Astrocyte (in vitro differentiated cells and primary cell): ENCODE data around the gene AIFM3. TPM values are rescaled to one million over a fixed set of nuclear protein-coding genes. Genes with fewer than 3 reads are reported as not detected.

Experiments used
- DNase-seq: peaks from one replicate; pipeline ENCODE4 v3.0.0-alpha.2; 2010; ENCODE audit warnings: low read depth
- FAIRE-seq: peaks from 2 replicates; lab custom pipeline; 2011; peaks lifted over from hg19 to GRCh38; lab: Jason Lieb, UNC
- H2AFZ ChIP-seq: 2 replicates; pipeline ENCODE4 v1.6.0; 2012; ENCODE audit warnings: low read depth, low read length, inconsistent platforms
- H3K27ac ChIP-seq: 2 replicates; pipeline ENCODE4 v1.5.1; 2011; ENCODE audit warnings: low read depth, low read length, inconsistent platforms
- H3K27me3 ChIP-seq: 2 replicates; pipeline ENCODE4 v1.6.0; 2011; ENCODE audit warnings: low read length, inconsistent platforms; ENCODE audit not compliant: insufficient read depth
- H3K36me3 ChIP-seq: 2 replicates; pipeline ENCODE4 v1.5.1; 2011; ENCODE audit warnings: low read length, inconsistent platforms; ENCODE audit not compliant: insufficient read depth
- H3K4me1 ChIP-seq: 2 replicates; pipeline ENCODE4 v1.5.1; 2011; ENCODE audit warnings: low read length, inconsistent platforms; ENCODE audit not compliant: insufficient read depth
- H3K4me2 ChIP-seq: 2 replicates; pipeline ENCODE4 v1.6.0; 2012; ENCODE audit warnings: low read length, inconsistent platforms
- H3K4me3 ChIP-seq: 2 replicates; pipeline ENCODE4 v1.5.1; 2011; ENCODE audit warnings: low read depth, mild to moderate bottlenecking, low read length, inconsistent platforms; ENCODE audit not compliant: insufficient read depth
- H3K79me2 ChIP-seq: 2 replicates; pipeline ENCODE4 v1.6.0; 2012; ENCODE audit warnings: mild to moderate bottlenecking, low read length, inconsistent platforms; ENCODE audit not compliant: insufficient read depth
- H3K9ac ChIP-seq: 2 replicates; pipeline ENCODE4 v1.6.0; 2012; ENCODE audit warnings: mild to moderate bottlenecking, low read length, inconsistent platforms
- H3K9me3 ChIP-seq: 2 replicates; pipeline ENCODE4 v1.5.1; 2012; ENCODE audit warnings: low read depth, mild to moderate bottlenecking, low read length, inconsistent platforms; ENCODE audit not compliant: insufficient read depth
- H4K20me1 ChIP-seq: 2 replicates; pipeline ENCODE4 v1.6.0; 2012; ENCODE audit warnings: low read length, inconsistent platforms; ENCODE audit not compliant: insufficient read depth
- H3K27ac Mint-ChIP-seq: one replicate; pipeline ENCODE4 v1.8.0; 2021; ENCODE audit warnings: mild to moderate bottlenecking, mixed read lengths; ENCODE audit not compliant: unreplicated experiment
- H3K27me3 Mint-ChIP-seq: one replicate; pipeline ENCODE4 v1.8.0; 2021; ENCODE audit warnings: low read depth, mixed read lengths; ENCODE audit not compliant: unreplicated experiment
- H3K36me3 Mint-ChIP-seq: one replicate; pipeline ENCODE4 v1.8.0; 2021; ENCODE audit warnings: low read depth, mixed read lengths; ENCODE audit not compliant: unreplicated experiment
- H3K4me1 Mint-ChIP-seq: one replicate; pipeline ENCODE4 v1.8.0; 2021; ENCODE audit warnings: low read depth, mixed read lengths; ENCODE audit not compliant: unreplicated experiment
- H3K4me3 Mint-ChIP-seq: one replicate; pipeline ENCODE4 v1.8.0; 2021; ENCODE audit warnings: mild to moderate bottlenecking, moderate library complexity, mixed read lengths; ENCODE audit not compliant: unreplicated experiment
- H3K9me3 Mint-ChIP-seq: one replicate; pipeline ENCODE4 v1.8.0; 2021; ENCODE audit warnings: mild to moderate bottlenecking, mixed read lengths; ENCODE audit not compliant: unreplicated experiment
- EZH2 ChIP-seq: IDR thresholded peaks from 2 replicates; pipeline ENCODE4 v1.6.1; 2012; ENCODE audit warnings: mild to moderate bottlenecking, low read length, inconsistent platforms; ENCODE audit not compliant: insufficient read depth
- total RNA-seq: library from RNA; stranded (reverse); gene quantifications from 2 replicates; pipeline ENCODE4 v1.2.1, GENCODE V29; 2021
- TF ChIP-seq, protein P1 (sequence below): IDR thresholded peaks from 2 replicates; pipeline ENCODE4 v1.5.1; 2011; ENCODE audit warnings: low read depth, mild to moderate bottlenecking, inconsistent platforms, low read length, moderate library complexity; ENCODE audit not compliant: insufficient read depth

The AIFM3 gene
- total RNA-seq, 1 donor from 2014 or later = 0.48 TPM

DNA sequence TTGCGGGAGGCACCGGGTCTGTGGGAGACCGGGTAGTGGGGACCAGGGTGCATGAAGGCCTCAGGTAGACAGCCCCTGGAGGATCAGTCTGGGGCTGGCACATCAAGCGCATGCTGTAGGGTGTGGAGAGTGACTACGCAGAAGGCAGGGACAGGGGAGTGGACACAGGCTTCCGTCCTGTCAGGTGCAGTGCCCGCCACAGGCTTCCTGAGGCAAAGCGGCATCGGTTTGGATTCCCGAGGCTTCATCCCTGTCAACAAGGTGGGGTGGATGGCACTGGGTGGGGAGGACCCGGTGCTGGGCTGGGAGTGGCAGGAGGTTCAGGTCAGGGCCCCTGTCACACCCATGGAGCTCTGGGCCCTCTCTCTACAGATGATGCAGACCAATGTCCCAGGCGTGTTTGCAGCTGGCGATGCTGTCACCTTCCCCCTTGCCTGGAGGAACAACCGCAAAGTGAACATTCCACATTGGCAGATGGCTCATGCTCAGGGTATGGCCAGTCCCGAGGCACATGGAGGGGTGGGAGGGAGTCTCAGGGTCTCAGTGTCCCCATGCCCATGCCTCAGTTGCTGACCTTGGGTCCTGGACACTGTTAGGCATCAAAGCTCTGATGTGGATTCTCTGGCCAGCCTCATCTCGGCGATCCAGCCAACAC is 10.6 kb downstream of the AIFM3 start:
- H3K27me3 Mint-ChIP-seq = peaks cover 28% of the 10 kb centered on the region
- no peak for DNase-seq
- Histone ChIP-seq H3K4me2 (no peak overlapping the region), H3K36me3 (no peaks in the 10 kb centered on the region), H3K4me1 (peaks cover 4% of the 10 kb centered on the region), H3K9me3 (peaks cover 5% of the 10 kb centered on the region), H3K27ac (no peak overlapping the region), H3K27me3 (no peaks in the 10 kb centered on the region), H4K20me1 (no peaks in the 10 kb centered on the region), H3K9ac (no peak overlapping the region), H3K4me3 (no peak overlapping the region), H3K79me2 (peaks cover 7% of the 10 kb centered on the region), H2AFZ (no peak overlapping the region)
- H3K9me3 Mint-ChIP-seq = peaks cover 11% of the 10 kb centered on the region
- TF ChIP-seq, protein P1, sequence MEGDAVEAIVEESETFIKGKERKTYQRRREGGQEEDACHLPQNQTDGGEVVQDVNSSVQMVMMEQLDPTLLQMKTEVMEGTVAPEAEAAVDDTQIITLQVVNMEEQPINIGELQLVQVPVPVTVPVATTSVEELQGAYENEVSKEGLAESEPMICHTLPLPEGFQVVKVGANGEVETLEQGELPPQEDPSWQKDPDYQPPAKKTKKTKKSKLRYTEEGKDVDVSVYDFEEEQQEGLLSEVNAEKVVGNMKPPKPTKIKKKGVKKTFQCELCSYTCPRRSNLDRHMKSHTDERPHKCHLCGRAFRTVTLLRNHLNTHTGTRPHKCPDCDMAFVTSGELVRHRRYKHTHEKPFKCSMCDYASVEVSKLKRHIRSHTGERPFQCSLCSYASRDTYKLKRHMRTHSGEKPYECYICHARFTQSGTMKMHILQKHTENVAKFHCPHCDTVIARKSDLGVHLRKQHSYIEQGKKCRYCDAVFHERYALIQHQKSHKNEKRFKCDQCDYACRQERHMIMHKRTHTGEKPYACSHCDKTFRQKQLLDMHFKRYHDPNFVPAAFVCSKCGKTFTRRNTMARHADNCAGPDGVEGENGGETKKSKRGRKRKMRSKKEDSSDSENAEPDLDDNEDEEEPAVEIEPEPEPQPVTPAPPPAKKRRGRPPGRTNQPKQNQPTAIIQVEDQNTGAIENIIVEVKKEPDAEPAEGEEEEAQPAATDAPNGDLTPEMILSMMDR = no peak
- TF ChIP-seq EZH2 = no peak
- FAIRE-seq = no peak
- peaks cover 4% of the 10 kb centered on the region for H3K36me3 Mint-ChIP-seq
- H3K4me3 Mint-ChIP-seq = no peak overlapping the region
- H3K27ac Mint-ChIP-seq = no peak overlapping the region
- peaks cover 2% of the 10 kb centered on the region for H3K4me1 Mint-ChIP-seq

- H3K9me3 Mint-ChIP-seq = peaks cover 11% of the 10 kb centered on the region
- no peak overlapping the region for H3K4me3 Mint-ChIP-seq
- Histone ChIP-seq H3K9me3 (peaks cover 5% of the 10 kb centered on the region), H3K27ac (no peak overlapping the region), H3K4me1 (peaks cover 12% of the 10 kb centered on the region), H3K36me3 (no peaks in the 10 kb centered on the region), H3K9ac (no peak overlapping the region), H3K4me3 (no peak overlapping the region), H4K20me1 (no peaks in the 10 kb centered on the region), H3K27me3 (no peaks in the 10 kb centered on the region), H2AFZ (no peak overlapping the region), H3K79me2 (peaks cover 14% of the 10 kb centered on the region), H3K4me2 (no peak overlapping the region)
- peaks cover 2% of the 10 kb centered on the region for H3K4me1 Mint-ChIP-seq
- H3K27me3 Mint-ChIP-seq = peaks cover 25% of the 10 kb centered on the region
- TF ChIP-seq EZH2 = no peak
- TF ChIP-seq, protein P1 = no peak
- peaks cover 7% of the 10 kb centered on the region for H3K36me3 Mint-ChIP-seq
- DNase-seq (no peak), FAIRE-seq (no peak)
- no peak overlapping the region for H3K27ac Mint-ChIP-seq
Observed at GRCh38 chr22:20978419-20978818, 11.4 kb downstream of the AIFM3 start.

DNA sequence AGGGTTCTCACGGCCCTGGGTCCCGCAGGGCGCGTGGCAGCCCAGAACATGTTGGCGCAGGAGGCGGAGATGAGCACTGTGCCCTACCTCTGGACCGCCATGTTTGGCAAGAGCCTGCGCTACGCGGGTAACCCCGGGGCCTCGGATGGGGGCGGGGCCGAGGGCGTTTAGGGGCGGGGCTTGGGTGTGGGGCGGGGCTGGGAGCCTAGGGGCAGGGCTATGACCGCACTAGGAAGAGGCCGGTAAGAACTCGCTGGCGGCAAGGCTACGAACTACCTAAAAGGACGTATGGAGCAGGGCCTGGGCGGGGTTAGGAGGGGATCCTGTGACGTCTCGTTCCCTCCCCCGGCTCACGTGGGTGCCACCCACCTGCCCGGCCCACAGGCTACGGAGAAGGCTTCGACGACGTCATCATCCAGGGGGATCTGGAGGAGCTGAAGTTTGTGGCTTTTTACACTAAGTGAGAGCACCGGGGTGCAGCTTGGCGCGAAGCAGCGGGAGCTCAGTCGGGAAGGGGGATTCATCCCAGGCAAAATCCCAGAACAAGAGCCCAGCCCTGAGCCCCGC is 12.3 kb downstream of the AIFM3 start:
- H3K4me3 ChIP-seq = peak overlapping the region; percentile 13
- H2AFZ ChIP-seq = peak overlapping the region; percentile 60
- H3K4me1 ChIP-seq = peaks cover 12% of the 10 kb centered on the region
- DNase-seq (peak; percentile 78), FAIRE-seq (no peak)
- peak overlapping the region; percentile 3 for H3K9ac ChIP-seq
- H4K20me1 ChIP-seq = peaks cover 3% of the 10 kb centered on the region
- peaks cover 24% of the 10 kb centered on the region for H3K79me2 ChIP-seq
- H3K27me3 ChIP-seq = no peaks in the 10 kb centered on the region
- H3K4me2 ChIP-seq = peak overlapping the region; percentile 77
- H3K9me3 ChIP-seq = peaks cover 5% of the 10 kb centered on the region
- H3K27me3 Mint-ChIP-seq = peaks cover 19% of the 10 kb centered on the region
- H3K9me3 Mint-ChIP-seq = peaks cover 11% of the 10 kb centered on the region
- TF ChIP-seq EZH2 = no peak
- TF ChIP-seq, protein P1 = no peak
- no peak overlapping the region for H3K27ac ChIP-seq
- peak overlapping the region; percentile 72 for H3K4me3 Mint-ChIP-seq
- H3K27ac Mint-ChIP-seq = no peak overlapping the region
- H3K36me3 ChIP-seq = peaks cover 3% of the 10 kb centered on the region
- H3K4me1 Mint-ChIP-seq = peaks cover 2% of the 10 kb centered on the region
- peaks cover 9% of the 10 kb centered on the region for H3K36me3 Mint-ChIP-seq
